ENCODE measurements around the gene CFC1.
"Not testable (repeated sequence)": the region's sequence is repeated elsewhere in the genome, so short reads cannot be mapped to it uniquely, and the experiment has no call there.

GRCh38 chr2:130584726-130585125 is 14.6 kb downstream of the CFC1 start:
- TF ChIP-seq POLR2AphosphoS5 (IDR thresholded peaks at IDR 0.05; ENCODE audit: low read depth, low read length); EZH2 (IDR thresholded peaks at IDR 0.05; ENCODE audit: low read depth, low read length, severe bottlenecking); ZNF274 (IDR thresholded peaks at IDR 0.05; ENCODE audit: borderline replicate concordance, extremely low read depth, low read length); SUZ12 (IDR thresholded peaks at IDR 0.05; ENCODE audit: low read length); KDM1A (IDR thresholded peaks at IDR 0.05; ENCODE audit: borderline replicate concordance, low read length); POLR2A (IDR thresholded peaks at IDR 0.05; ENCODE audit: control extremely low read depth in 1 of 2, low read depth in 2 of 2, low read length in 2 of 2); RBBP5 (IDR thresholded peaks at IDR 0.05; ENCODE audit: borderline replicate concordance, low read depth, low read length); EGR1 (IDR thresholded peaks at IDR 0.05; ENCODE audit: borderline replicate concordance, low read depth, low read length): not testable (repeated sequence)
